OCI-LY3 (cell line): ENCODE results near the gene KDR.

ENCODE experiments used
- H2AFZ ChIP-seq: fragments of 200-600, 300-600 bp; shearing (Covaris generic); 2 replicates; pipeline ENCODE4 v1.6.0; 2014; ENCODE audit warnings: antibody characterized with exemption, low read depth, low read length
- H3K27ac ChIP-seq: fragments of 200-600, 300-600 bp; sonication (generic); 2 replicates; pipeline ENCODE4 v1.5.1; 2014; ENCODE audit warnings: mild to moderate bottlenecking, low read length, moderate library complexity, mixed read lengths
- H3K27me3 ChIP-seq: fragments of 200-600, 300-600 bp; sonication (generic); 2 replicates; pipeline ENCODE4 v1.6.1; 2014; ENCODE audit warnings: low read depth, low read length, mixed read lengths
- H3K36me3 ChIP-seq: fragments of 200-600, 300-600 bp; sonication (generic); replicated peaks from 2 replicates; pipeline ENCODE3; 2014; ENCODE audit warnings: low read depth, low read length, mixed read lengths
- H3K4me1 ChIP-seq: fragments of 300-600, 200-600 bp; sonication (generic); 2 replicates; pipeline ENCODE4 v1.6.1; 2014; ENCODE audit warnings: low read length, mixed read lengths
- H3K4me2 ChIP-seq: fragments of 200-600, 300-600 bp; sonication (generic); 2 replicates; pipeline ENCODE4 v1.6.1; 2014; ENCODE audit warnings: low read length, mixed read lengths
- H3K4me3 ChIP-seq: fragments of 300-600, 200-600 bp; sonication (generic); 2 replicates; pipeline ENCODE4 v1.5.1; 2014; ENCODE audit warnings: antibody characterized with exemption, mild to moderate bottlenecking, low read length, moderate library complexity
- H3K79me2 ChIP-seq: fragments of 300-600, 200-600 bp; shearing (Covaris generic); 2 replicates; pipeline ENCODE4 v1.6.1; 2014; ENCODE audit warnings: mild to moderate bottlenecking, low read length, mixed read lengths
- H3K9ac ChIP-seq: fragments of 300-600, 200-600 bp; shearing (Covaris generic); 2 replicates; pipeline ENCODE4 v1.6.0; 2014; ENCODE audit warnings: mild to moderate bottlenecking, low read length, moderate library complexity
- H3K9me3 ChIP-seq: fragments of 200-600, 300-600 bp; shearing (Covaris generic); 2 replicates; pipeline ENCODE4 v1.6.1; 2014; ENCODE audit warnings: low read length, mixed read lengths; ENCODE audit not compliant: insufficient read depth
- H4K20me1 ChIP-seq: fragments of 200-600, 300-600 bp; sonication (generic); 2 replicates; pipeline ENCODE4 v1.6.1; 2016; ENCODE audit warnings: low read length, mixed read lengths; ENCODE audit not compliant: insufficient read depth
- CTCF ChIP-seq: fragments of 200-600, 300-600 bp; sonication (generic); IDR thresholded peaks from 2 replicates; pipeline ENCODE4 v1.5.1; 2014; ENCODE audit warnings: antibody characterized with exemption, low read length, low read depth
- EZH2phosphoT487 ChIP-seq: fragments of 200-600 bp; shearing (Covaris generic); IDR thresholded peaks from 2 replicates; pipeline ENCODE4 v1.6.1; 2018; ENCODE audit warnings: antibody characterized with exemption, mixed run types, low read depth

The KDR gene

GRCh38 chr4:55158957-55159356 is 33.6 kb upstream of the KDR start:
- no peaks in the 10 kb centered on the region for H4K20me1 ChIP-seq
- no peak overlapping the region for H3K4me2 ChIP-seq
- H3K27ac ChIP-seq = no peak overlapping the region
- H3K9ac ChIP-seq = no peak overlapping the region
- TF ChIP-seq CTCF = peak; percentile 35
- TF ChIP-seq EZH2phosphoT487 = no peak
- no peak overlapping the region for H2AFZ ChIP-seq
- H3K4me3 ChIP-seq = no peak overlapping the region
- no peaks in the 10 kb centered on the region for H3K4me1 ChIP-seq
- no peaks in the 10 kb centered on the region for H3K36me3 ChIP-seq
- H3K79me2 ChIP-seq = no peaks in the 10 kb centered on the region
- no peaks in the 10 kb centered on the region for H3K9me3 ChIP-seq
- H3K27me3 ChIP-seq = no peaks in the 10 kb centered on the region

GRCh38 chr4:55157559-55158277 is 32.3 kb upstream of the KDR start:
- Histone ChIP-seq H4K20me1 (no peaks in the 10 kb centered on the region), H3K27ac (no peak overlapping the region), H3K36me3 (no peaks in the 10 kb centered on the region), H3K4me3 (no peak overlapping the region), H3K4me1 (no peaks in the 10 kb centered on the region), H3K4me2 (no peak overlapping the region), H3K9ac (no peak overlapping the region), H3K79me2 (no peaks in the 10 kb centered on the region), H3K9me3 (no peaks in the 10 kb centered on the region), H2AFZ (no peak overlapping the region), H3K27me3 (no peaks in the 10 kb centered on the region)
- TF ChIP-seq CTCF (no peak), EZH2phosphoT487 (no peak)

- no peak overlapping the region for H3K9ac ChIP-seq
- H4K20me1 ChIP-seq = no peaks in the 10 kb centered on the region
- TF ChIP-seq EZH2phosphoT487 (no peak), CTCF (no peak)
- H3K27me3 ChIP-seq = no peaks in the 10 kb centered on the region
- H3K4me1 ChIP-seq = no peaks in the 10 kb centered on the region
- no peak overlapping the region for H2AFZ ChIP-seq
- H3K4me3 ChIP-seq = no peak overlapping the region
- no peak overlapping the region for H3K27ac ChIP-seq
- H3K36me3 ChIP-seq = no peaks in the 10 kb centered on the region
- no peaks in the 10 kb centered on the region for H3K79me2 ChIP-seq
- no peaks in the 10 kb centered on the region for H3K9me3 ChIP-seq
- no peak overlapping the region for H3K4me2 ChIP-seq
These were observed 29.5 kb upstream of the KDR start for GRCh38 chr4:55154933-55155332.

- Histone ChIP-seq H3K4me2 (no peak overlapping the region), H3K27ac (no peak overlapping the region), H4K20me1 (no peaks in the 10 kb centered on the region), H3K4me3 (no peak overlapping the region), H3K79me2 (no peaks in the 10 kb centered on the region), H3K9me3 (no peaks in the 10 kb centered on the region), H3K36me3 (no peaks in the 10 kb centered on the region), H3K27me3 (no peaks in the 10 kb centered on the region), H3K4me1 (no peaks in the 10 kb centered on the region), H3K9ac (no peak overlapping the region), H2AFZ (no peak overlapping the region)
- no peak for TF ChIP-seq EZH2phosphoT487
These were observed 29.0 kb upstream of the KDR start for GRCh38 chr4:55154290-55154880.
